Activated CD8-positive, alpha-beta memory T cell treated with anti-CD3 and anti-CD28 coated beads, Interleukin-2, amount 10 ng/mL, durations not matched to agents 7 days and 5 days (primary cell): ENCODE data around the gene DUOXA1. TPM values are rescaled to one million over a fixed set of nuclear protein-coding genes. Genes with fewer than 3 reads are reported as not detected.

Source experiments
- ATAC-seq: fragments of 150-1000 bp; cut with Tn5 transposase; one replicate; pipeline ENCODE4 v1.10.0; 2021; ENCODE audit warnings: moderate library complexity
- CTCF ChIA-PET: fragments of 350-600 bp; sonication (Branson Sonifier 250); formaldehyde crosslinking; loops from one replicate; lab custom pipeline; 2021; ENCODE audit warnings: antibody characterized with exemption; lab: Charles Lee
- DNase-seq: peaks from one replicate; pipeline ENCODE4 v3.0.0-alpha.2; 2020
- H3K27ac Mint-ChIP-seq: one replicate; pipeline ENCODE4 v1.8.0; 2021; ENCODE audit warnings: mild to moderate bottlenecking, mixed read lengths
- H3K27me3 Mint-ChIP-seq: one replicate; pipeline ENCODE4 v1.8.0; 2021; ENCODE audit warnings: mixed read lengths
- H3K36me3 Mint-ChIP-seq: one replicate; pipeline ENCODE4 v1.8.0; 2021; ENCODE audit warnings: mild to moderate bottlenecking, mixed read lengths
- H3K4me1 Mint-ChIP-seq: one replicate; pipeline ENCODE4 v1.8.0; 2021; ENCODE audit warnings: mixed read lengths
- H3K4me3 Mint-ChIP-seq: one replicate; pipeline ENCODE4 v1.8.0; 2021; ENCODE audit warnings: mild to moderate bottlenecking, moderate library complexity, mixed read lengths
- H3K9me3 Mint-ChIP-seq: one replicate; pipeline ENCODE4 v1.8.0; 2022; ENCODE audit warnings: low read depth, mixed read lengths
- total RNA-seq, 2 experiments: library from RNA; stranded (reverse); gene quantifications; one replicate each; pipeline ENCODE4 v1.2.3, GENCODE V29; 2021

DUOXA1 gene
- total RNA-seq, 2 experiments from 2014 or later = not detected

DNA sequence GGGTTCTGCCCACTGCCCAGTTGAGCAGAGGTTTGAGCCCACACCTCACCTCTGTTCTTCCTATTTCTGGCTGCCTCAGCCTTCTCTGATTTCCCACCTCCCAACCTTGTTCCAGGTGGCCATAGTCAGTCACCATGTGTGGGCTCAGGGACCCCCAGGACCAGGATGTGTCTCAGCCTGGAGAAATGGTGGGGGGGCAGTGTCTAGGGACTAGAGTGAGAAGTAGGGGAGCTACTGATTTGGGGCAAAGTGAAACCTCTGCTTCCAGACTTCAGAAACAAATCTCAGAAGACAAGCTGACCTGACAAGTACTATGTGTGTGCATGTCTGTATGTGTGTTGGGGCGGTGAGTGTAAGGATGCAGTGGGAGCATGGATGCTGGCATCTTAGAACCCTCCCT lies 35.2 kb upstream of the DUOXA1 start:
- Mint-ChIP-seq H3K27me3 (no peaks in the 10 kb centered on the region), H3K27ac (peak overlapping the region; percentile 59), H3K9me3 (no peaks in the 10 kb centered on the region), H3K4me1 (peaks cover 14% of the 10 kb centered on the region), H3K36me3 (no peaks in the 10 kb centered on the region), H3K4me3 (no peak overlapping the region)
- ATAC-seq (no peak), DNase-seq (no peak)
- CTCF ChIA-PET = interaction anchor here (0.9 to 12.6 kb wide), 7 partner anchors 13 to 292 kb away, joined by 4 to 258 read pairs (median 10); a partner anchor contains a TSS

DNA sequence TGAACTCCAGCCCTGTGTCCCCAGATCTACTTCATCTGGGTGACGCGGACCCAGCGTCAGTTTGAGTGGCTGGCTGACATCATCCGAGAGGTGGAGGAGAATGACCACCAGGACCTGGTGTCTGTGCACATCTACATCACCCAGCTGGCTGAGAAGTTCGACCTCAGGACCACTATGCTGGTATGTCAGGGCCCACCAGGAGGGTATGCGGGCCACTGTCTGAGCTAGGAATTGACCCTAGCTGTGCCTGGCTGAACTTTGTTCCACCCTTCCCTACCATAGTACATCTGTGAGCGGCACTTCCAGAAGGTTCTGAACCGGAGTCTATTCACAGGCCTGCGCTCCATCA lies 33.8 kb upstream of the DUOXA1 start:
- no peak overlapping the region for H3K4me3 Mint-ChIP-seq
- no peaks in the 10 kb centered on the region for H3K27me3 Mint-ChIP-seq
- H3K4me1 Mint-ChIP-seq = peaks cover 15% of the 10 kb centered on the region
- no peak overlapping the region for H3K27ac Mint-ChIP-seq
- no peak for DNase-seq
- H3K9me3 Mint-ChIP-seq = no peaks in the 10 kb centered on the region
- ATAC-seq = no peak
- CTCF ChIA-PET = interaction anchor here (0.7 to 12.6 kb wide), 28 partner anchors 8 to 474 kb away, joined by 3 to 258 read pairs (median 4); a partner anchor contains a TSS
- H3K36me3 Mint-ChIP-seq = no peaks in the 10 kb centered on the region

GRCh38 chr15:45162771-45163507 lies 33.3 kb upstream of the DUOXA1 start:
- Mint-ChIP-seq H3K27me3 (no peaks in the 10 kb centered on the region), H3K9me3 (no peaks in the 10 kb centered on the region), H3K4me3 (no peak overlapping the region), H3K36me3 (no peaks in the 10 kb centered on the region), H3K4me1 (peaks cover 18% of the 10 kb centered on the region), H3K27ac (no peak overlapping the region)
- CTCF ChIA-PET = interaction anchor here (0.7 to 12.6 kb wide), 30 partner anchors 8 to 474 kb away, joined by 3 to 258 read pairs (median 4); a partner anchor contains a TSS
- ATAC-seq = peak; percentile 44
- DNase-seq = peak; percentile 79

DNA sequence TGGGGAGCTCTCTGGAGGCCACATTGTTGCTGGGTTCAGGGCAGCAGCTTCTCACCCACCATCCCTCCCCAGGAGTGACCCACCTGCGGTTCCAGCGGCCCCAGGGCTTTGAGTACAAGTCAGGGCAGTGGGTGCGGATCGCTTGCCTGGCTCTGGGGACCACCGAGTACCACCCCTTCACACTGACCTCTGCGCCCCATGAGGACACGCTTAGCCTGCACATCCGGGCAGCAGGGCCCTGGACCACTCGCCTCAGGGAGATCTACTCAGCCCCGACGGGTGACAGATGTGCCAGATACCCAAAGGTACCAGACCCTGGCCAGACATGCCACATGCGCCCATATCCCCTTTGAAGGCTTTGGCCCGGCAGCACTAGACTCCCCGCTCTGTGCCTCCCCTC lies 32.0 kb upstream of the DUOXA1 start:
- Mint-ChIP-seq H3K36me3 (no peaks in the 10 kb centered on the region), H3K4me1 (peaks cover 21% of the 10 kb centered on the region), H3K27ac (no peak overlapping the region), H3K4me3 (no peak overlapping the region), H3K27me3 (no peaks in the 10 kb centered on the region), H3K9me3 (no peaks in the 10 kb centered on the region)
- DNase-seq (no peak), ATAC-seq (no peak)
- CTCF ChIA-PET = interaction anchor here (1.5 to 12.6 kb wide), 3 partner anchors 43 to 237 kb away, joined by 6 to 258 read pairs (median 34); no protein-coding TSS in a partner anchor

DNA sequence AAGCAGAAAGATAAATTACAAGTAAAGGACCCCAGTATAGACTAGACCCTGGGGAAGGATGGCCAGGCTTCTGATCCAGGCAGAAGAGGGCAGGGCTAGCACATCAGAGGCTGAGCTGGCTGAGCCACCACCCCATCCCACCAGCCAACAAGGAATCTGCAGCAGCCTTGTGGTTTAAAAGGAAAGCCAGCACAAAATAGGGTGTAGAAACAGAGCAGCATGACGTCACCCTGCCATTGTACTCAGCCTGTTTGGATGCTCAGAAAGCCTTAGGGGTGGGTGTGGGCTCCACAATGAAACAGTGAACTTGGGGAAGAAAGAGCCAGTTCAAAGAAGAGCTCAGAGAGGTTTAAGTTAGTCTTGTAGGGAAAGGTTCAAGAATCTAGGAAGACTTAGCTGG lies 28.3 kb upstream of the DUOXA1 start:
- CTCF ChIA-PET = interaction anchor here (0.5 to 1.6 kb wide), 5 partner anchors 20 to 423 kb away, joined by 3 to 6 read pairs (median 4); no protein-coding TSS in a partner anchor

DNA sequence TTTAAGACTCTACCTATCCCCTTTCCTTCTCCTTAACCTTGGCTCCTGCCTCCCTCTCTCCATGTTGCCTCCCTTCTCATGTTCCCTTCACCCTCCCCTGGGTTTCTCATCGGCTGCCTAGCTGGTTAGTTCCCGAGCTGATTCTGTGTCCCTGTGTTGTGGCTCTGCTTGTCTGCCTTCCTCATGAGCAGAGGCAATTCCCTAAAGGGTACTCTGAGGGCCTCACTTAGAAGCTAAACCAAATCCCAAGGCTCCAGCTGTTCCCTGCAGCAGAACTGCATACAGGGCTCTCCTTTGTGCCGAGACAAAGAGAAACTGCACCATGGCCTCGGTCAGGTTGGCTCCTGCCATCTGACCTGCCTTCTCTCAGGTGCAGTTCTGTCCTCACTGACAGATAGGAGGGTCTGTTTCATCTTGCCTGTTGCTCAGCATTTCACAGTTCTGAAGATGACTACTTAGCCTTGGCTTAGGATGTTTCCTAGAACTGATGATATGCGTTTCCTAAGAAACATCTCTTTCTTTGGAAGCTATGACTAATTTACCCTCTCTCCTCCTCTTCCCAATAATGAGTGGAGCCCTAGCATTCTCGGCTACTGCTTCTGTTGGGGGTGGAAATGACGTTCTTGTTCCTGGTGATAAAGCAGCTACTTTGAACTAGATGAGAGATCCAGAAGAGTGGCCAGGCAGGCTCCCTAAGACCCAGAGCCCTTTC lies 27.2 kb upstream of the DUOXA1 start:
- DNase-seq (no peak), ATAC-seq (no peak)
- H3K4me3 Mint-ChIP-seq = no peak overlapping the region
- no peaks in the 10 kb centered on the region for H3K36me3 Mint-ChIP-seq
- H3K9me3 Mint-ChIP-seq = no peaks in the 10 kb centered on the region
- no peaks in the 10 kb centered on the region for H3K27me3 Mint-ChIP-seq
- CTCF ChIA-PET = interaction anchor here (0.9 kb wide), 1 partner anchor 273 kb away, joined by 3 read pairs; no protein-coding TSS in a partner anchor
- H3K27ac Mint-ChIP-seq = no peak overlapping the region
- H3K4me1 Mint-ChIP-seq = peaks cover 8% of the 10 kb centered on the region

More for the DNA sequence above, 28.3 kb upstream of the DUOXA1 start:
- no peak for DNase-seq
- Mint-ChIP-seq H3K9me3 (no peaks in the 10 kb centered on the region), H3K27me3 (no peaks in the 10 kb centered on the region), H3K4me1 (peaks cover 8% of the 10 kb centered on the region), H3K36me3 (no peaks in the 10 kb centered on the region), H3K27ac (no peak overlapping the region), H3K4me3 (no peak overlapping the region)
- peak; percentile 31 for ATAC-seq

- DNase-seq = no peak
- CTCF ChIA-PET = interaction anchor here (0.8 to 1.2 kb wide), 3 partner anchors 8 to 274 kb away, joined by 3 read pairs; no protein-coding TSS in a partner anchor
- no peaks in the 10 kb centered on the region for H3K36me3 Mint-ChIP-seq
- no peaks in the 10 kb centered on the region for H3K27me3 Mint-ChIP-seq
- H3K4me3 Mint-ChIP-seq = no peak overlapping the region
- H3K27ac Mint-ChIP-seq = no peak overlapping the region
- ATAC-seq = no peak
- no peaks in the 10 kb centered on the region for H3K9me3 Mint-ChIP-seq
- peaks cover 8% of the 10 kb centered on the region for H3K4me1 Mint-ChIP-seq
Observed at GRCh38 chr15:45155739-45156138, 26.1 kb upstream of the DUOXA1 start.

DNA sequence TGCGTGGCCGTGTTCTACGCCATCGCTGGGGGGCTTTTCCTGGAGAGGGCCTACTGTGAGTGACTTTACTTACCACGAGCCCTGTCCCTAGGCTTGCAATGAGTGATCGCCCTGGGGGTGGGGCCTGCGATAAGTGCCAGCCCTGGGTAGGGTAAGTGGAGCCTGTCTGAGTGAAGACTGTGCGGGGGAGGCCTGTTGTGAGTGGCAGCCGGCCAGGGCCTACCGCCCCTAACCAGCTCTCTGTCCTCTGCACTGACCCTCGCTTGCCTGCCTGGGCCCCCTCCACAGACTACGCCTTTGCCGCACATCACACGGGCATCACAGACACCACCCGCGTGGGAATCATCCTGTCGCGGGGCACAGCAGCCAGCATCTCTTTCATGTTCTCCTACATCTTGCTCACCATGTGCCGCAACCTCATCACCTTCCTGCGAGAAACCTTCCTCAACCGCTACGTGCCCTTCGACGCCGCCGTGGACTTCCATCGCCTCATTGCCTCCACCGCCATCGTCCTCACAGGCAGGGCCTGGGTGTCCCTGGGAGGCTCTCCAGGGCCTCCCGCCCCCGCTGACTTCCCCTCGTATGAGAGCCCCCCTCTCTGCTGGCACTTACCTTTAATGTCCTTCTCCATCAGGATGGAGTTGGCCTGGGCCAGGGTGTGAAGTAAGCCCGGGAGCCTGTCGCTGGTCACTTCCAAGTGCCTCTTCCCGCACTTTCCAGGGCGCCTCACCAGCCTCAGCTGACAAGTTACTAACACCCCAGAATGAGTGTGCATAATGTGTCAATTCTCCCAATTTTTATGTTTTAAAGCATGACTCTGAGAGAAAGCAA lies 22.5 kb upstream of the DUOXA1 start:
- Mint-ChIP-seq H3K36me3 (no peaks in the 10 kb centered on the region), H3K27ac (no peak overlapping the region), H3K4me1 (peaks cover 1% of the 10 kb centered on the region), H3K27me3 (no peaks in the 10 kb centered on the region), H3K4me3 (no peak overlapping the region), H3K9me3 (no peaks in the 10 kb centered on the region)
- ATAC-seq (no peak), DNase-seq (no peak)
- CTCF ChIA-PET = no interaction called here

DNA sequence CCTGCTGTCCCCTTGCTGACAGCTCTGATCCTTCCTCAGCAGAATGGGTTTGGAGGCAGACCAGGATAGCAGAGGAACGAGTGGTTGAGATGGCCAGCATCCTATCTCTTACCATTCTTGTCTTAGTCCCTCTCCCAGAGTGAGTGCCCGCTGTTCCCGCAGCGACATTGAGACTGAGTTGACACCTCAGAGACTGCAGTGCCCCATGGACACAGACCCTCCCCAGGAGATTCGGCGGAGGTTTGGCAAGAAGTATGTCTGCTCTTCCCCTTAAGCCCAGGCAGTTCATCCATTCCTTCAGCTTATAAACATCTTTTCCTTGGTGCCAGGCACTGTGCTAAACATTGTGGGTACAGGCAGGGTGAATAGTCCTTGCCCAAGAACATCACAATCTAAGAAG lies 21.3 kb upstream of the DUOXA1 start:
- H3K4me3 Mint-ChIP-seq = no peak overlapping the region
- H3K36me3 Mint-ChIP-seq = no peaks in the 10 kb centered on the region
- no peaks in the 10 kb centered on the region for H3K27me3 Mint-ChIP-seq
- no peaks in the 10 kb centered on the region for H3K4me1 Mint-ChIP-seq
- H3K9me3 Mint-ChIP-seq = no peaks in the 10 kb centered on the region
- ATAC-seq (no peak), DNase-seq (no peak)
- CTCF ChIA-PET = no interaction called here
- no peak overlapping the region for H3K27ac Mint-ChIP-seq

- Mint-ChIP-seq H3K27ac (no peak overlapping the region), H3K27me3 (no peaks in the 10 kb centered on the region), H3K36me3 (no peaks in the 10 kb centered on the region), H3K4me1 (no peaks in the 10 kb centered on the region), H3K9me3 (no peaks in the 10 kb centered on the region), H3K4me3 (no peak overlapping the region)
- ATAC-seq = no peak
- no peak for DNase-seq
- CTCF ChIA-PET = interaction anchor here (1.7 kb wide), 1 partner anchor 12 kb away, joined by 8 read pairs; no protein-coding TSS in a partner anchor
Observed at GRCh38 chr15:45150481-45150880, 20.8 kb upstream of the DUOXA1 start.

DNA sequence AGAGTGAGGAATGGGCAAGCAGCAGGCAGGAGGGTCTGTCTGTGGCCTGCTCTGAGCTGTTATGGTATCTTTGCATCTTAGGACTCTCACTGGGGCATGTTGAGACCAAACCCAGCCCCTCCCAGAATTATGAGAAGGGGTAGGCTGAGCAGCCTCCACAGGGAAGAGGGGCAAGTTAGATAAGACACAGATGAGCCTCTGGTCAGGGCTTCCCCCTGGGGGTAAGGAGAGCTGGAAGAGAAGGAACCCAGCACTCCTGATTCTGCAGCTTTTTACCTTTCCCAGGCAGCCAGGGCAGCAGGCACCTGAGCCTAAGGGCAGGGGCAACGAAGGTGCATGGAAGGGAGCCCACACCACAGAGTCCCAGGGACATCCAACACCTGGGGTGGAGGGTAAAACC lies 19.4 kb upstream of the DUOXA1 start:
- H3K4me3 Mint-ChIP-seq = no peak overlapping the region

GRCh38 chr15:45148076-45149059 lies 18.7 kb upstream of the DUOXA1 start:
- ATAC-seq = no peak
- Mint-ChIP-seq H3K4me3 (no peak overlapping the region), H3K4me1 (no peaks in the 10 kb centered on the region), H3K36me3 (no peaks in the 10 kb centered on the region), H3K27ac (no peak overlapping the region), H3K9me3 (no peaks in the 10 kb centered on the region), H3K27me3 (no peaks in the 10 kb centered on the region)
- CTCF ChIA-PET = interaction anchor here (0.8 to 1.7 kb wide), 3 partner anchors 10 to 16 kb away, joined by 3 to 8 read pairs (median 3); no protein-coding TSS in a partner anchor
- no peak for DNase-seq

More for the DNA sequence above, 19.4 kb upstream of the DUOXA1 start:
- no peaks in the 10 kb centered on the region for H3K4me1 Mint-ChIP-seq
- DNase-seq (no peak), ATAC-seq (no peak)
- no peaks in the 10 kb centered on the region for H3K36me3 Mint-ChIP-seq
- H3K27ac Mint-ChIP-seq = no peak overlapping the region
- CTCF ChIA-PET = interaction anchor here (0.8 to 1.7 kb wide), 2 partner anchors 11 to 14 kb away, joined by 3 to 8 read pairs; no protein-coding TSS in a partner anchor
- H3K27me3 Mint-ChIP-seq = no peaks in the 10 kb centered on the region
- no peaks in the 10 kb centered on the region for H3K9me3 Mint-ChIP-seq
